Non-pigmented ciliary epithelial cell (primary cell): ENCODE measurements around the gene IST1.
A peak's percentile ranks its signal among the peaks of the same experiment; 100 is the strongest.

Experiments used
- DNase-seq: peaks from one replicate; pipeline ENCODE4 v3.0.0-alpha.2; 2010; ENCODE audit warnings: low read depth

The IST1 gene

DNA sequence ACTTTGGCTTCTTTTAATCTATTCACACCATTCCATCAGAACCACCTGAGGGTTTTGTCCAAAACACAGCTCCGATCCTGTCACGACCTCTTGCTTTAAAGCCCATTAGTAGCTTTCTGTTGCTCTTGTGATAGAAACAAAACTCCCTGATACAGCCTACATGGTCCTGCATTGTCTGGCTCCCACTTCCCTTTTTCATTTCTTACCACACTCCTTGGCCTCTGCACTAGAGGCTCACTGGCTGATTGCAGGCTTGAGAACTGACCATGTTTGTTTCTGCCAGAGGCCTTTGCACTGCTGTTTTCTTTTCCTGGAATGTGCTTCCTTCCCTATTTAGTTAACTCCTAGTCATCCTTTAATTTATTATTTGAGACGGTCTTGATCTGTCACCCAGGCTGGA, 23.7 kb downstream of the IST1 start:
- DNase-seq = no peak

DNA sequence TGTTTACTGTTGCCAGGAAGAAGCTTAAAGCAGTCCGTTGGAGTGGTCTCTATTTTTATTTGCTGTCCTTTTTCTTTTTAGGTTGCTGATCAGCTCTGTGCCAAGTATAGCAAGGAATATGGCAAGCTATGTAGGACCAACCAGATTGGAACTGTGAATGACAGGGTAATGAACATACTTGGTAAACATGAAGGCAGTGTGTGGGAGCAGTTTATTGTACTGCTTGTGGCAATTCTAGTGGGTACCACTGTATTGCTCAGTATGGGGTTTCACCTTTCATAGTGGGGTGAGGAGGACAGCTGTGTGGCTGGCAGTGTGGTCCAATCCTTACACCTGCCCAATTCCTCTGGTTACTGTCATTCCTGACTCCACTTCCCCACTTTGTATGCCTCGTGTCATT, 25.3 kb downstream of the IST1 start:
- no peak for DNase-seq

DNA sequence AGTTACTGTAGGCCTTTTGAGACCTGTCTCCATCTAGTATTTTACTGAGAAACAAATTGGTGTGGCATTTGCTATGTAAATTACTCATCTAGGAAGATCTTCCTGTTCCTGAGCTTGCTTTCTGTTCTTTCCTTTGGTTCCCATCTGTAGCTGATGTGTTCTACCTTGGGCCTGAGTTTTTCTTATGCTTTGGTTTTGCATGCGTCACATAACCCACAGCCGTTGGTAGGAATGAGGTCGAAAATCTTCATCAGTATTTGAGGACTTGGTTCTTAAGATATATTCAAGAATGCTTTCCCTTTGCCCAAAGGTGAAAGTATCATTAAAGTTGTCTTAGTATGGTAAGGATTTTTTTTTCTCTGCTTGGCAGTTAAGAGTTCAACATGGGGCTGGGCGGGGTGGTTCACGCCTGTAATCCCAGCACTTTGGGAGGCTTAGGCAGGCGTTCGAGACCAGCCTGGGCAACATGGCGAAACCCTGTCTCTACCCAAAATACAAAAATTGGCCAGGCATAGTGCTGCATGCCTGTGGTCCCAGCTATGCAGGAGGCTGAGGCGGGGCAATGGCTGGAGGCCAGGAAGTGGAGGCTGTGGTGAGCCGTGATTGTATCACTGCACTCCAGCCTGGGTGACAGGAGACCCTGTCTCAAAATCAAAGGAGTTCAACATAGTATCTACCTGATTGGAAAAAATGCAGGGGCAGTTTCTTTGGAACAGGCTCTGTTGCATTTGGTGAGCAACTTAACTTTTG, 28.8 kb downstream of the IST1 start:
- no peak for DNase-seq

GRCh38 chr16:71924710-71925109, 29.4 kb downstream of the IST1 start:
- DNase-seq = no peak

GRCh38 chr16:71927383-71927782, 32.1 kb downstream of the IST1 start:
- peak; percentile 68 for DNase-seq

- DNase-seq = no peak
These were observed 32.5 kb downstream of the IST1 start for GRCh38 chr16:71927787-71928186.

GRCh38 chr16:71929048-71929447, 33.7 kb downstream of the IST1 start:
- peak; percentile 56 for DNase-seq

DNA sequence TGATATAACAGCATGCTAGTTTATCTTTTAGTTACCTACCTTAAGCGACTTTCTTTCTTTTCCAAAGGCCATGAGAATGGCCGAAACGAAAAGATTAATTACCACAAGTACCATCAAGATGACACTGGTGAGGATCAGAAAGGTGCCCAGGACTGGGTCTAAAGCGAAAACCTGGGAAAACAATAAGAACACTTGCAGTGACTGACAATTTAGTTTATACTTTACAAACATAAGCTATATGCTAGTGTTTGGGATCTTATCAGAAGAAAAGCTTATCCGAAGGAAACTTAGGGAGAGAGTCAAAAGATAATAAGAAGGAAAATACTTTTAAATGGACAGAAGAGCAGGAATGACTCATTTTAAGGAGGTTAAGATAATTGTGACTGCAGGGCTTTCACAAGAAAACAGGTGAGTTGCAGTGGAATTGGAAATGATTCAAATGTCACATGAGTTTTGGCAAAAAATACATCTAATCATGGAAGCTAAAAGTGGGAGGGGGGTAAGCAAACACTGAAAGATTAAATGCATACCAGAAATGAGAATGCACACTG, 34.8 kb downstream of the IST1 start:
- no peak for DNase-seq

DNA sequence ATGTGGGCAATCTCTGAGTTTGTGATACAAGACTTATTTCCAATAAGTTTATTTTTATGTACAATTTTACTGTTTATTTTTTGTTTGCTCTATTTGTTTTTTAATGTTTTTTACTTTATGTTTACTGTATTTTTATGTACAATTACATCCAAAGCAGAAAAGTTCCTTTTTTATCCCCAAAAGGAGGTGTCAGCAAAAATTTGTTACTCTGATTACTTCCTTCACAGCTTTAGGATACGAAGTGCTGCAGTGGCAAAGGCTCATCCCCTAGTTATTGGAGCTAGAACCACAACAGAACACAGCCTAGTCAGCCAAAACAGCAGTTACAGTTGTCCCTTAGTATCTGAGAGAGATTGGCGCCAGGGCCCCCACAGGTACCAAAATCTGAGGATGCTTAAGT, 35.7 kb downstream of the IST1 start:
- no peak for DNase-seq

DNA sequence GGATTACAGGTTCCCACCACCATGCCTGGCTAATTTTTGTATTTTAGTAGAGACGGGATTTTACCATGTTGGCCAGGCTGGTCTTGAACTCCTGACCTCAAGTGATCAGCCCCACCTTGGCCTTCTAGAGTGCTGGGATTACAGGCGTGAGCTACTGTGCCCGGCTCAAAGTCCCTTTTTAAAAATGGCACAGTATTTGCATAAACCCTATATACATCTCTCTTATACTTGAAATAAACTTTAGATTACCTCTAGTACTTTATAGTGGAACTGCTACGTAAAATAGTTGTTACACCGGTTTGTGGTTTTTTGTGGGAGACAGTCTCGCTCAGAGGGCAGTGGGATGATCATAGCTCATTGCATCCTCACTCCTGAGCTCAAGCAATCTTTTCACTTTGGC, 36.3 kb downstream of the IST1 start:
- no peak for DNase-seq

DNA sequence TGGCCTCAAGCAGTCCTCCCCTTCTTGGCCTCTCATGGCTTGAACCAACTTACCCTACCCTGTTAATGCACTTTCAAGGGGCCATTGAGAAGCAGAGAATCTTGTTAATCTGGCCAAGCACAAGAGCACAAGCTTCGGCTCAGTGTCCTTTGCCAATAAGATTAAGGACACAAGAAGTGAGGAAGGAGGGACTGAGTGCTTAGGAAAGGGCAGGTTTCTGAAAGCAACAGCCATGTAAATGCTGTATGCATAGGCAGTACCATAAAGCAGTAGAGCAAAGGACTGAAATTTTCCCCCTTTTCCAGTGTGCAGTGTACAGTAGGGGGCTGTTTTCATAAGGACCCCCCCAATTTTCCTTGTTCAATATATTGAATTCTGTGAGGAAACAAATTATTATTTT, 37.7 kb downstream of the IST1 start:
- DNase-seq = no peak

- DNase-seq = peak; percentile 55
These were observed 38.8 kb downstream of the IST1 start for GRCh38 chr16:71933913-71934695.

- no peak for DNase-seq
These were observed 42.7 kb downstream of the IST1 start for GRCh38 chr16:71937868-71938510.

DNA sequence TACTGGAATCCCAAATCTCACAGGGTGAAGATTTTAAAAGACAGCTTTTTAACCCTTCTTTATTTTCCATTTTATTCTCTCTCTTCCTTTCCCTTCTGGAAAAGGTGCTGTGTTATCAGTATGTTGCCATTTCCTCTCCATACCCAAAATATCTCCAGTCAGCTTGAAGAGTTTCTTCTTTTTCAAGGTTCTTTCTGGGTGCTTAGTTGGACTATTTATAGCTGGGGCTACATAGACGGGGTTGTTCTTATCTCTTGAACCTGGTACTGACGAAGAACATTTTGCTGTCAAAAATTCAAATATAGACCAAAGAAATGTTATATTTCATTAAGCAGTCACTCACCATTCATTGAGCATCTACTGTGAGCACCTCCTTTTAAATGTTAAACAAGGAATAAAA, 48.6 kb downstream of the IST1 start:
- DNase-seq = no peak

- no peak for DNase-seq
These were observed 50.3 kb downstream of the IST1 start for GRCh38 chr16:71945616-71946015.

DNA sequence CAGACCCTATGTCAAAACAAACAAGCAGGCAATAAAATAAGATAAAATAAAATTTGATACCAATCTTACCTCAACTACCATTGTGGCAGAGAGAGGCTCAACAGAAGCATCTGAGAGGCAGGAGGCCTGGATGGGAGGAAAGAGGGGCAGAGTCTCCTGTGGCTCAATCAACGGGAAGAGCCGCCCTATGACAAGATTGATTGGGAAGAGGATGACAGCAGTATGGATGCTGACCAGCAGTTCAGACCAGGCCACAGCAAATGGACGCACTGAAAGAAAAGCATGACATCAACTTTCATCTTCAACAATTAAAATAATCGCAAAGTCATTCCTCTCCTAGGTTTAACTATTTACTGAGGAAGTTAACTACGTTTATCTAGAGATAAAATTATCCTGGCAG, 57.5 kb downstream of the IST1 start:
- DNase-seq = no peak

DNA sequence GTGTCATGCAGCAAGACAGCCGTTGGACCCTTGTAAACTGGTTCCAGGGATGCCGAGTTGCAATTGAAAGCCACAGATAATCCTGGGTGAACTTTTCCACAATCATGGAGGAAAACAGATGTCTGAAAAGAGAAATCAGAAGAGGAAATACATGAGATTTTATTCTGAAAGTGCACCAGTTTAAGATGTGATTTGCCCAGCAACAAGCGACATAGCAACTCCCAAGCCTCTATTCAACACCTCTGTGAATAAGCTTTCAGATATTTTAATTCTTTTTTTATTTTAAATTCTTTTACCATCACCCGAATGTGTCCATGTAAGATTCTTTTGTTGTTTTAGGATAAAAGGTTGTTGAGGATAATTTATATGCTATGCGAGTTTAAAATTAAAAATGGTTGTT, 58.8 kb downstream of the IST1 start:
- DNase-seq = no peak

GRCh38 chr16:71954699-71955195, 59.4 kb downstream of the IST1 start:
- DNase-seq = no peak

- no peak for DNase-seq
These were observed 61.2 kb downstream of the IST1 start for GRCh38 chr16:71956486-71956885.

DNA sequence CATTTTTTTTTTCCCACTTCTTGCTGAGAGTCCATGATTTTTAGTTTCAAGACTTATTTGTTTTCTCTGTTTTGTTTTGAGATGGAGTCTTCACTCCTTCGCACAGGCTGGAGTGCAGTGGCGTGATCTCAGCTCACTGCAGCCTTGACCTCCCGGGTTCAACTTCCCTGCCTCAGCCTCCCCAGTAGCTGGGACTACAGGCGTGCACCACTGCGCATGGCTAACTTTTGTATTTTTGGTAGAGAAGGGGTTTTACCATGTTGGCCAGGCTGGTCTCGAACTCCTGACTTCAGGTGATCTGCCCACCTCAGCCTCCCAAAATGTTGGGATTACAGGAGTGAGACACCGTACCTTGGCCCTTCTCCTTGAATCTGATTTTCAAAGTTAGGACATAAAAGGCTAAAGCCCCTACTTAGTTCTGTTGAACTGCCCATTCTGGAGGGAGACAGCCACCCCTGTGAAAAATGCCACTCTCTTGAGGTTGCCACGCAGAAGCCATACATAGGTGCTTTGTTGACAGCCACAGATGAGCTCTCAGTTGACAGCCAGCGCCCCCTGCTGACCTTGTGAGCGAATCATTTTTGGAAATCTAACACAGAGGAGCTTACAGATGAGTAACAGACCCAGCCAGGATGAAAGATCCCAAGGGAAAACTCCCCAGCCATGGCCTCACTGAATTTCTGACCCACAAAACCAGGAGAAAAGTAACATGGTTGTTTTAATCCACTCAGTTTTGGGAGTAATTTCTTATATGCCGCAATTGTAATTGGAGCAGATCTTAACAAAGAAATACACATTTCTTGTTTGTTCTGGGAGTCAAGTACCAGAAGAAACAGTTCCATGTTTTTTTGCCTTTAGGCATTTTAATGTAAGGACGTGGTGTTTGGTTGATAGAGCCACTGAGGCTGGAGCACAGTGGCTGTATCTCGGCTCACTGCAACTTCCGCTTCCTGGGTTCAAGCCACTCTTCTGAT, 66.0 kb downstream of the IST1 start:
- peak; percentile 45 for DNase-seq

DNA sequence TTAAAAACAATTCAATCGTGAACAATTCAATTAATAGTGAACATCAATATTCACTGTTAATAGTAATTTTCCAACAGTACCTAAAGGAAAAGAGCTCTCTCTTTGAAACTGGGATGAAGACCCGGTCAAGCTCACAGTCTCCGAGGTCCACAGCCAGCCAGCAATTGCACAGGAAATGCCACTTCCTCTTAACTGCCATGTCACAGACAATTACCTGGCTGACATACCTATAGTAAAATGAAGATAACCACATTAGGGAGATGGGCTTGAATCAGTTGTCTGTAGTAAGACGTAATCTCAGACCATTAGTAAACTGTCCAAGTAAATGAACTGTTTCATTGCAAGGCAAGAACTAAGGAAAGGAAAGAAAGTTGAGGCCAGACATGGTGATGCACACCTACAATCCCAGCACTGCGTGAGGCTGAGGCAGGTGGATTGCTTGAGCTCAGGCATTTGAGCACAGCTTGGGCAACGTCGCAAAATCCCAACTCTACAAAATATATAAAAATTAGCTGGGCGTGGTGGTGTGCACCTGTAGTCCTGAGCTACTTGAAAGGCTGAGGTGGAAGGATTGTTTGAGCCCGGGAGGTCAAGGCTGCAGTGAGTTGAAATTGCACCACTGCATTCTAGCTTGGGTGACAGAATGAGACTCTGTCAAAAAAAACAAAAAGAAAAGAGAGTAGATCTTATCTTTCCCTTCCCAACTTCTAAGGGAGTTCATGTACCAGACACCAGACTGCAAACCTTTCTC, 68.0 kb downstream of the IST1 start:
- DNase-seq = no peak
